Measurements from ENCODE around the gene TM9SF1. TPM values are rescaled to one million over a fixed set of nuclear protein-coding genes. Genes with fewer than 3 reads are reported as not detected.

Gene TM9SF1
- total and polyA plus RNA-seq, 4 donors: 30.7 to 62.9 (median 36.7) TPM

DNA sequence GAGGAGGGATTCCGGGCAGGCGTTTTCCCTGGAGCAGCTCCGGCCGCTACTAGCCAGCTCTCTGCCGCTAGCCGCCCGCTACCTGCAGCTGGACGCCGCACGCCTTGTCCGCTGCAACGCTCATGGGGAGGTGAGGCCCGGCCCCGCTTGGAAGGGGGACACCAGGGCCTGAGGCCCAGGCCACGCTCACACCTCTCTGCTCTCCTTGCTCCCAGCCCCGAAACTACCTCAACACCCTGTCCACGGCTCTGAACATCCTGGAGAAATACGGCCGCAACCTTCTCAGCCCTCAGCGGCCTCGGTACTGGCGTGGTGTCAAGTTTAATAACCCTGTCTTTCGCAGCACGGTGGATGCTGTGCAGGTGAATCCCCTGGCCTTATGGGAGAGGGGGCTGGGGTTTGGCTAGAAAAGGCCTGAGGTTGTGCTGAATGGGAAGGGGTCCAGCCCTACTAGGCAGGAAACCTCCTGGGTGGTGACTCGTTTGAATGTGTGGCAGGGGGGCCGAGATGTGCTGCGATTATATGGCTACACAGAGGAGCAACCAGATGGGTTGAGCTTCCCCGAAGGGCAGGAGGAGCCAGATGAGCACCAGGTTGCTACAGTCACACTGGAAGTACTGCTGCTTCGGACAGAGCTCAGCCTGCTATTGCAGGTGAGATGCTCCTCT lies 47.3 kb downstream of the TM9SF1 start:
- DNase-seq (ENCODE audit: low read depth in 4 of 6, low spot score in 6 of 6): no peak
- Histone ChIP-seq H3K4me1 (ENCODE audit: control insufficient read depth, insufficient read depth, low read length) (peaks cover 28% of the 10 kb centered on the region), H3K9me3 (ENCODE audit: control insufficient read depth, insufficient read depth, low read length) (no peaks in the 10 kb centered on the region), H3K4me3 (ENCODE audit: low read depth, low read length) (peak overlapping the region; percentile 96), H3K36me3 (ENCODE audit: control insufficient read depth, insufficient read depth, low read length) (peaks cover 45% of the 10 kb centered on the region), H3K27ac (ENCODE audit: low read depth, low read length) (peak overlapping the region; percentile 98), H3K27me3 (ENCODE audit: control insufficient read depth, insufficient read depth, low read length) (no peaks in the 10 kb centered on the region)
- 5% methylated on average over 28 of the region's 29 CpGs for WGBS (ENCODE audit: insufficient coverage)

DNA sequence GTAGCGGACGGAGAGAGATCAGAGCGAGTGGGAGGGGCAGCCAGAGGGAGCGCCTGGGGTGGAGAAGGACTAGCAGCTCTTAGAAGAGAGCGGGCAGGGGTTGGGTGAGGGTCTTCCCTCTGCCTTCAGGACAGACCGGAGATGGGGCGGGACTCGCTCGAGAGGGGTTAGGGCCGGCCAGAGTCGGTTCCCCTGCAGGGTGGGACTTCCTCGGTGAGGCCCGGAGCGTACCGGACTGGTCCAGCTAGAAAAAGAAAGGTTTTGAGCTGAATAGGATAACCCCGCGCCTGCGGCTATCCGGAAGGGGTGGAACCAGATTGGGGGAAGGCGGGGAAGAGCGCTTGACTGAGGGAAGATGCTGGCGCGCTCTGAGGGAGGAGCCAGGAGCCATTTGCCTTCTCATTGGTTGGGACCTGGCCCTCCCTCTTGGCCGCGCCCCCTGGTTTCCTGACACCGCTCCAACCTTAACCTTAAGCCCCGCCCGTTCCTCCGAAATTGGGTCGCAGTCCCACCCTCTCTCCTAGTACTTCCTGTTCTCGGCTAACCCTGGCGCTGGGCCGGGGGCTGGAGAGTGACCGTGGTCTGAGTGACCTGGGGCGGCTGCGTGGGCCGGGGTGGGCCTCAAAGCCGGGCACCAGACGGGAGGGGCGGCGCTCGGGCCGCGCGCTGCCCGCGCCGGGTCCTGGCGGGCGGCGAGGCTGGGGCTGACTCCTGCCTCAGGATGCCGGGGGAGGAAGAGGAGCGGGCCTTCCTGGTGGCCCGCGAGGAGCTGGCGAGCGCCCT lies 48.1 kb downstream of the TM9SF1 start, which contains the start of gene RNF31:
TSS of gene RNF31 (plus strand) at position 521 of the 783 bp plus-strand sequence. CDS start at position 722, 201 bp downstream.
- H3K4me3 ChIP-seq (ENCODE audit: low read depth, low read length): peak within 1 kb of the TSS; percentile 96
- 0% methylated on average over 56 of the region's 57 CpGs for whole genome bisulfite sequencing (ENCODE audit: insufficient coverage)

DNA sequence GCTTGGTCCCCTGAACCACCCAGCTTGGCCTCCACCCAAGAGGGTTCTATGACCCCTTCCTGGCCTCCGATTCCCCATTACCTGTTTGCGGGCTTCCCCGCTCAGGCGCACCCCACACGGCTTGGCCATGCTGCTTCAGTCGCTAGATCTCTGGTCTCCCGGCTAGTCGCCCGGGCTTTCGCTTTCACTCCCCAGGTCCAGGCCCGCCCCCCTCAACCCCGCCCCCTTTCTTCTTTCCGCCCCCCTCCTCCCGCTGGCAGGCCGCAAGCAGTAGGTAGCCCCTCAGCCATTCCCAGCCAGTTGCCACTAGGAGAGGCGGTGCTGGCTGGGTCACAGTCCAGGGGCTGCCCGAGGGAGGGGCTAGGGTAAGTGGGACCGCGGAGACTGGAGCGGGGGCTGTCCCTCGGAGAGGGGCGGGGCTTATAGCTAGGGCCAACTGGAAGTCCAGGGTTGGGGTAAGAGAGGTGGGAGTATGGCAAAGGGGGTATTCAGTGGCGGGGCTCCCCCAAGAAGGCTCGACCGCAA lies 48.7 kb downstream of the TM9SF1 start, which contains the start of gene PSME2:
TSS of gene PSME2 (minus strand) at position 158 of the 525 bp plus-strand sequence. CDS start at position 129, 29 bp downstream.
- Histone ChIP-seq H3K36me3 (ENCODE audit: control insufficient read depth, insufficient read depth, low read length) (peaks cover 32% of the 10 kb centered on the region), H3K4me1 (ENCODE audit: control insufficient read depth, insufficient read depth, low read length) (peaks cover 36% of the 10 kb centered on the region), H3K27ac (ENCODE audit: low read depth, low read length) (peak within 1 kb of the TSS; percentile 98), H3K27me3 (ENCODE audit: control insufficient read depth, insufficient read depth, low read length) (no peaks in the 10 kb centered on the region), H3K4me3 (ENCODE audit: low read depth, low read length) (peak within 1 kb of the TSS; percentile 96), H3K9me3 (ENCODE audit: control insufficient read depth, insufficient read depth, low read length) (no peaks in the 10 kb centered on the region)
- DNase-seq (ENCODE audit: low read depth in 4 of 6, low spot score in 6 of 6): peak; percentile 77 to 96 (median 89)
- under 1% methylated on average over 17 of the region's 25 CpGs for WGBS (ENCODE audit: insufficient coverage)

More for the DNA sequence above, 48.1 kb downstream of the TM9SF1 start, which contains the start of gene RNF31:
- peak within 1 kb of the TSS; percentile 98 for H3K27ac ChIP-seq (ENCODE audit: low read depth, low read length)
- DNase-seq (ENCODE audit: low read depth in 4 of 6, low spot score in 6 of 6): peak; percentile 90 to 99 (median 98)
- H3K4me1 ChIP-seq (ENCODE audit: control insufficient read depth, insufficient read depth, low read length): peaks cover 31% of the 10 kb centered on the region
- H3K36me3 ChIP-seq (ENCODE audit: control insufficient read depth, insufficient read depth, low read length): peaks cover 38% of the 10 kb centered on the region
- H3K27me3 ChIP-seq (ENCODE audit: control insufficient read depth, insufficient read depth, low read length): no peaks in the 10 kb centered on the region
- H3K9me3 ChIP-seq (ENCODE audit: control insufficient read depth, insufficient read depth, low read length): no peaks in the 10 kb centered on the region

DNA sequence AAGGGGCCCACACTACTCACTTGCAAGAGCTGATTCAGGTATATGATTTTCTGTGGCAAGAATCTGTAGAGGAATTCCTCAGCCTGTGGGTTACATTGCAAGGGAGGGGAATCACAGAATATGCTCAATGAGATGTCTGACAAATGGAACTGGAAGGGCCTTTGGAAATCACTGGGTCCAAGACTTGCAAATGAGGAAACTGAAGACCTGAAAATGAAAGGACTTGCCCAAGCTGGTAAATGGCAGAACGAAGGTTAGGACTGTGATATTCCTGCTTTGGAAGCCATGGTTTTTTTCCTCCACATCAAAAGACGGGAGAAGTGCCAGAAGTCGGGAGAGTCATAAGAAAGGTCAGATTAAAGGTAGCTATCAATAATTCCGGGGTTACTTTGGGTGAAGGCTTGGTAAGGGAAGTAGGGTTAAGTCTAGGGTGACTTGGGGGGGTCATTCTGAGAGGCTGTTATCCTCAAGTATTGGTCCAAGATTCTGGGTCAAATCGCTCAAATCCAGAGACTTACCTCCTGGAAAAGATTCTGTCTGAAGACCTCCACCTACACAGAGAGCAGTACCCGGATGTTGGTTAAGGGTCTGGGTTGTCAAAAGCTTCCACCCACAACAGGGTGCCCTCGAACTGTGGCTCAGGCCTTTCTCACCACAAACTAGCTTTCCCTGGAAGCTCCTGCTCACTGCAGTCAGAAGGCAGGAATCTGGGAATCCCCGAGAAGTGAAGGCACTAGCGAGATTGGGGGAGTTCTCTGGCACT lies 49.4 kb downstream of the TM9SF1 start:
- 12% methylated on average over 3 of the region's 9 CpGs for WGBS (ENCODE audit: insufficient coverage)
- peaks cover 36% of the 10 kb centered on the region for H3K4me1 ChIP-seq (ENCODE audit: control insufficient read depth, insufficient read depth, low read length)
- no peaks in the 10 kb centered on the region for H3K27me3 ChIP-seq (ENCODE audit: control insufficient read depth, insufficient read depth, low read length)
- peak overlapping the region; percentile 96 for H3K4me3 ChIP-seq (ENCODE audit: low read depth, low read length)
- no peak for DNase-seq (ENCODE audit: low read depth in 4 of 6, low spot score in 6 of 6)
- peaks cover 26% of the 10 kb centered on the region for H3K36me3 ChIP-seq (ENCODE audit: control insufficient read depth, insufficient read depth, low read length)
- peak overlapping the region; percentile 98 for H3K27ac ChIP-seq (ENCODE audit: low read depth, low read length)
- no peaks in the 10 kb centered on the region for H3K9me3 ChIP-seq (ENCODE audit: control insufficient read depth, insufficient read depth, low read length)

DNA sequence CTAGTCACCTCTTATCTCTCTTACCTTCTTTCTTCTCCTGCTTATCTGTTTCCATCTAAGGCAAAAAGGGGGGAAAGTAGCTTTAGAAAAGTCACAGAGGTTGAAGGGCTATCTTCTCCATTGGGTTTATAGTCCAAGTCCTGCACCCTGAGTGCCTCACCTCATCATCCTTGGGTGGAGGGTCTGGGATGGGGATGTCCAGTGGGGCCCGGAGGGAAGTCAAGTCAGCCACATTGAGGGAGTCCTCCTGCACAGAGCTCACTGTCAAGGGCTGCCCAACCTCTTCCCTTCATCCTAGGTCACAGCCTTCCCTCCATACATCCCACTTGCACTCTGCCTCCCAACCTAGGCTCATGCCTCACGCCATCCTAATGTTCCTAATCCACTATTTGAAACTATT lies 50.0 kb downstream of the TM9SF1 start:
- Histone ChIP-seq H3K27me3 (ENCODE audit: control insufficient read depth, insufficient read depth, low read length) (no peaks in the 10 kb centered on the region), H3K36me3 (ENCODE audit: control insufficient read depth, insufficient read depth, low read length) (peaks cover 19% of the 10 kb centered on the region), H3K4me3 (ENCODE audit: low read depth, low read length) (no peak overlapping the region), H3K27ac (ENCODE audit: low read depth, low read length) (no peak overlapping the region), H3K4me1 (ENCODE audit: control insufficient read depth, insufficient read depth, low read length) (peaks cover 39% of the 10 kb centered on the region), H3K9me3 (ENCODE audit: control insufficient read depth, insufficient read depth, low read length) (no peaks in the 10 kb centered on the region)
- WGBS (ENCODE audit: insufficient coverage): no CpG with 5 or more reads among the region's 2 CpGs
- no peak for DNase-seq (ENCODE audit: low read depth in 4 of 6, low spot score in 6 of 6)

DNA sequence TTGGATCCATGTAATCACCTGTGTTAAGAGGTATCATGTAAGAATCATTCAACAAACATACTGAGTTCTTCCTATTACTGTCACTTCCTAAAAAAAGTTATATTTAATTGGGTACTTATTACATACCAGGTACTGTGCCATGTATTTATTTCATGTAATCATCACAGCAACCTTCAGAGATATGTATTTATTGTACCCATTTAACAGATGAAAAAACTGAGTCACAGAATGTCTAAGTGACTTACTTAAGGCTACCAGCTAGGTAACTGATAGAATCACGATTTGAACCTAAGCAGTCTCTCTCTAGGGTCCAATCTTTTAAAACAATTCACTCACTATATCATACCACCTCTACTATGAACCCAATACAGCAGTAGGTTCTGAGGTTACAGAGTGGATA lies 50.8 kb downstream of the TM9SF1 start:
- H3K27ac ChIP-seq (ENCODE audit: low read depth, low read length): no peak overlapping the region
- no peak for DNase-seq (ENCODE audit: low read depth in 4 of 6, low spot score in 6 of 6)
- H3K4me3 ChIP-seq (ENCODE audit: low read depth, low read length): no peak overlapping the region
- peaks cover 14% of the 10 kb centered on the region for H3K36me3 ChIP-seq (ENCODE audit: control insufficient read depth, insufficient read depth, low read length)
- no peaks in the 10 kb centered on the region for H3K9me3 ChIP-seq (ENCODE audit: control insufficient read depth, insufficient read depth, low read length)
- no peaks in the 10 kb centered on the region for H3K27me3 ChIP-seq (ENCODE audit: control insufficient read depth, insufficient read depth, low read length)
- peaks cover 43% of the 10 kb centered on the region for H3K4me1 ChIP-seq (ENCODE audit: control insufficient read depth, insufficient read depth, low read length)
- WGBS (ENCODE audit: insufficient coverage): no CpG with 5 or more reads among the region's 1 CpG

DNA sequence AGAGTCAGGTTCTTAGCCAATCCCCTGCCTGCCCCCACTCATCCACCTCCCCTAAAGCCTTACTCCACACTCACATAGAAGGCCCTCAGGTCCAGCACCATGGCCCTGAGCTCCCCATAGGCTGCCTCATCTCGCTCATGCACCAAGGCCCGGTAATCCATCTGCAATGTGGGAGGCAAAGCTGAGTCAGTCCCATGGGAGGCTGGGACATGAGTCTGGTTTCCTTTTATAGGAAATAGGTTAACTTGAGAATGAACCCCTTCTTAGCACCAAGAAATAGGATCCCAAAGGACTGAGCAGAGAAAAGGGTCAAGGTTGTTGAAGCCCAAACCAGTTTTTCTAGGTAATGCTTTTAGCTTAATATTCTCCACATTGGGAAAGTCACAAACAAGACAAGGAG lies 51.7 kb downstream of the TM9SF1 start:
- H3K9me3 ChIP-seq (ENCODE audit: control insufficient read depth, insufficient read depth, low read length): no peaks in the 10 kb centered on the region
- no peak overlapping the region for H3K27ac ChIP-seq (ENCODE audit: low read depth, low read length)
- no CpG with 5 or more reads among the region's 2 CpGs for WGBS (ENCODE audit: insufficient coverage)
- H3K4me3 ChIP-seq (ENCODE audit: low read depth, low read length): no peak overlapping the region
- H3K36me3 ChIP-seq (ENCODE audit: control insufficient read depth, insufficient read depth, low read length): peaks cover 16% of the 10 kb centered on the region
- H3K27me3 ChIP-seq (ENCODE audit: control insufficient read depth, insufficient read depth, low read length): no peaks in the 10 kb centered on the region
- DNase-seq (ENCODE audit: low read depth in 4 of 6, low spot score in 6 of 6): no peak
- H3K4me1 ChIP-seq (ENCODE audit: control insufficient read depth, insufficient read depth, low read length): peaks cover 47% of the 10 kb centered on the region

DNA sequence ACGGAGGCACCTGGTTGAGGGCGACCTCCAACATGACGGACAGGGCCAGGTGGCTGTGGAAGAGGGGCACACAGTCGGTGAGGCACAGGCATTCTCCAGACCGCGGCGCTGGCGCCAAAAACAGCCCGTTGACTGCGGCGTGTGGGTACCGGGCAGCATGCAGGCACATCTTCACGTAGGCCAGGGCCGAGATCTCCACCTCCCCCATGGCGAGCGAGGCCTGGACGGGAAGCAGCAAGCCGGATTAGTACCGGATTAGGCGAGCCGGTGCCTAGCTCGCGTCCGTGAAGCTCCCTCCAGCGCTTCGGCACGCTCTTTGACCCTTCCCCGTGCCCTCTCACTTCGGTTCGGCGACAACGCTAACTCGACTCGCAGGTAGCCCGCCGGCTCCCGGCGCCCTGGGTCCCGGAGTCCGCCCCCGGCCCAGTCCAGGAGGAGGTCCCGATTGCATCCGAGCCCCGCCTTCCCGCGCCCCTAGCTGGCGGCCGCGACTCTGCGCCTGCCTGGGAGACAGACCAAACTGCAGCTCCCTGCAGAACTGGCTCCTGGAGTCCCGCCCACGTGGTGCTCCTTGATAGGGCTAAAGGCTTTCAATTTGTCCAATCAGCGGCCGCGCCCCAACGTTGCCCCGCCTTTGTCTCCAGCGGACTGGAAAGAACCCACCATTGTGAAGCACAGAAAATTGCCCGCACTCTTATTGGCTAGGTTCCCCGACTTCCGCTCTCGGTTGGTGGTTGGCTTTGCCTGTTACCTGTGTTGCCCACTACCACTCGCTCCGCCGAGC lies 54.0 kb downstream of the TM9SF1 start, which contains the start of gene EMC9:
TSS of gene EMC9 (minus strand) at position 495 of the 784 bp plus-strand sequence. CDS start at position 208, 287 bp downstream.
- 0% methylated on average over 65 of the region's 65 CpGs for WGBS (ENCODE audit: insufficient coverage)
- H3K4me1 ChIP-seq (ENCODE audit: control insufficient read depth, insufficient read depth, low read length): peaks cover 56% of the 10 kb centered on the region

More for the DNA sequence above, 54.0 kb downstream of the TM9SF1 start, which contains the start of gene EMC9:
- Histone ChIP-seq H3K27ac (ENCODE audit: low read depth, low read length) (peak within 1 kb of the TSS; percentile 97), H3K27me3 (ENCODE audit: control insufficient read depth, insufficient read depth, low read length) (no peaks in the 10 kb centered on the region), H3K36me3 (ENCODE audit: control insufficient read depth, insufficient read depth, low read length) (peaks cover 31% of the 10 kb centered on the region), H3K4me3 (ENCODE audit: low read depth, low read length) (peak within 1 kb of the TSS; percentile 95), H3K9me3 (ENCODE audit: control insufficient read depth, insufficient read depth, low read length) (no peaks in the 10 kb centered on the region)
- peak; percentile 98 to 100 (median 100) for DNase-seq (ENCODE audit: low read depth in 4 of 6, low spot score in 6 of 6)

Data from spinal cord (tissue), 10 donors.